ENCODE measurements around the gene TSR3.

Gene TSR3

DNA sequence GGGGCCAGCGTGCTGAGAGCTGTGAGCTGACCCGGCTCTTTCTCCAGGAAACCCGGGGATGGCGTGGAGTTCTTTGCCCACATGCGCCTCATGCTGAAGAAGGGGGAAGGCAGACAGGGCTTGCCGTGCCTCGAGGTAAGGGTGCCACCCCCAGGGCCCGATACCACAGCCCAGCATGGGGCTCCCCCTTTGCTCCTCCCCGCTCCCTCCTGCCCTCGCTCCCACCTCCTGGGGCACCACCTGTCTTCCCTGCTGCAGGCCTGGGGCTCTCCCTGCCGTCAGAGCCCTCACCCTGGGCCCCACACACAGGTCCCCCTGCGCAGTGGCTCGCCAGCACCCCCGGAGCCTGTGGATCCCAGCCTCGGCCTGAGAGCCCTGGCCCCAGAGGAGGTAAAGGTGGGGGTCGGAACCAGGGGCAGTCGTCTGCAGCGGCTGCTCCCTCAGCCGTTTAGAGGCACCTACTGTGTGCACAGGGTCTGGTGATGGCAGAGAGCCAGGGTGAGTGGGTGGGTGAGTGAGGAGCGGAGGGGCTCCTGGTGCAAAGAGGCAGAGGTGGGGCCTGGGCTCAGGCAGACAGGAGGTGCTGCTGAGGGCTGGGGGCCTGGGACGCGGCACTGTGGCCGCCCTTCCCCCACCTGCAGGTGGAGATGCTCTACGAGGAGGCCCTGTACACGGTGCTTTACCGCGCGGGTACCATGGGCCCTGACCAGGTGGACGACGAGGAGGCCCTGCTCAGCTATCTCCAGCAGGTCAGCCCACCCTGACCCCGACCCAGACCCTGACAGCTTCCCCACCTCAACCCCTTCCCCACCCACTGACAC, 12.6 kb downstream of the TSR3 start:
- TF ChIP-seq SIN3A (IDR thresholded peaks at IDR 0.05; ENCODE audit: borderline replicate concordance, insufficient read depth, low read length) = no peak
- TF ChIP-seq, protein P1, sequence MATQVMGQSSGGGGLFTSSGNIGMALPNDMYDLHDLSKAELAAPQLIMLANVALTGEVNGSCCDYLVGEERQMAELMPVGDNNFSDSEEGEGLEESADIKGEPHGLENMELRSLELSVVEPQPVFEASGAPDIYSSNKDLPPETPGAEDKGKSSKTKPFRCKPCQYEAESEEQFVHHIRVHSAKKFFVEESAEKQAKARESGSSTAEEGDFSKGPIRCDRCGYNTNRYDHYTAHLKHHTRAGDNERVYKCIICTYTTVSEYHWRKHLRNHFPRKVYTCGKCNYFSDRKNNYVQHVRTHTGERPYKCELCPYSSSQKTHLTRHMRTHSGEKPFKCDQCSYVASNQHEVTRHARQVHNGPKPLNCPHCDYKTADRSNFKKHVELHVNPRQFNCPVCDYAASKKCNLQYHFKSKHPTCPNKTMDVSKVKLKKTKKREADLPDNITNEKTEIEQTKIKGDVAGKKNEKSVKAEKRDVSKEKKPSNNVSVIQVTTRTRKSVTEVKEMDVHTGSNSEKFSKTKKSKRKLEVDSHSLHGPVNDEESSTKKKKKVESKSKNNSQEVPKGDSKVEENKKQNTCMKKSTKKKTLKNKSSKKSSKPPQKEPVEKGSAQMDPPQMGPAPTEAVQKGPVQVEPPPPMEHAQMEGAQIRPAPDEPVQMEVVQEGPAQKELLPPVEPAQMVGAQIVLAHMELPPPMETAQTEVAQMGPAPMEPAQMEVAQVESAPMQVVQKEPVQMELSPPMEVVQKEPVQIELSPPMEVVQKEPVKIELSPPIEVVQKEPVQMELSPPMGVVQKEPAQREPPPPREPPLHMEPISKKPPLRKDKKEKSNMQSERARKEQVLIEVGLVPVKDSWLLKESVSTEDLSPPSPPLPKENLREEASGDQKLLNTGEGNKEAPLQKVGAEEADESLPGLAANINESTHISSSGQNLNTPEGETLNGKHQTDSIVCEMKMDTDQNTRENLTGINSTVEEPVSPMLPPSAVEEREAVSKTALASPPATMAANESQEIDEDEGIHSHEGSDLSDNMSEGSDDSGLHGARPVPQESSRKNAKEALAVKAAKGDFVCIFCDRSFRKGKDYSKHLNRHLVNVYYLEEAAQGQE (IDR thresholded peaks at IDR 0.05; ENCODE audit: insufficient read depth in 1 of 2, low read depth in 2 of 2, low read length in 2 of 2) = no peak
- no peak for TF ChIP-seq TAF1 (IDR thresholded peaks at IDR 0.05; ENCODE audit: borderline replicate concordance, insufficient read depth, low read length)
- no peak for TF ChIP-seq FOXP2 (optimal IDR thresholded peaks at IDR 0.05; ENCODE audit: borderline replicate concordance, extremely low read depth, extremely low read length, insufficient read depth)
- TF ChIP-seq POLR2AphosphoS5 (IDR thresholded peaks at IDR 0.05; ENCODE audit: low read depth, low read length) = no peak

DNA sequence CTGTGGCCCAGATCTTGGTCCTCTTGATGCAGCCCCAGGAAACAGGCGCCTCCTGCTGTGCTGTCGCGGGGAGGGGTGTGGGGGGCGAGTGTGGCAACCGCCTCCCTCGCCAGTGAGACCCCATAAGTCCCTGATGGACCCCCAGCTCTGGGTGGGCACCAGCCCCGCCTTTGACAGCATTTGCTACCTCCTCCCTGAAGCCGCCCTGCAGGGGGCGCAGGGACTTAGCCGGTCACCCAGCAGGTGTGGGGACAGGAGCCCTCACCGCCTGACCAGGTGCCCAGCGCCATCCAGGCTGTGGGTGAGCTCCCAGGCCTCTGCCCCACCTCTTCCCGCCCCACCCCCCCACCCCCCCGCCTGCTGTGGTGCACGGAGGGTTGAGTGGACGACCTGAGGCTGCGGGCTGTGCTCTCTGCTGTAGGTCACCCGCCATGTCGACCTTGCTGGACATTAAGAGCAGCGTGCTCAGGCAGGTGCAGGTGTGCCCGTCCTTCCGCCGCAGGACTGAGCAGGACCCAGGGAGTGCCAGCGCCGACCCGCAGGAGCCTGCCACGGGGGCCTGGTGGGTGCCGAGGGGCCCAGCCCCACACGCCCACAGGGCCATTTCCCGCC, 13.5 kb downstream of the TSR3 start:
- TF ChIP-seq TAF1 (IDR thresholded peaks at IDR 0.05; ENCODE audit: borderline replicate concordance, insufficient read depth, low read length) (no peak), SIN3A (IDR thresholded peaks at IDR 0.05; ENCODE audit: borderline replicate concordance, insufficient read depth, low read length) (no peak), FOXP2 (optimal IDR thresholded peaks at IDR 0.05; ENCODE audit: borderline replicate concordance, extremely low read depth, extremely low read length, insufficient read depth) (no peak), POLR2AphosphoS5 (IDR thresholded peaks at IDR 0.05; ENCODE audit: low read depth, low read length) (no peak)
- TF ChIP-seq, protein P1 (IDR thresholded peaks at IDR 0.05; ENCODE audit: insufficient read depth in 1 of 2, low read depth in 2 of 2, low read length in 2 of 2) = no peak

DNA sequence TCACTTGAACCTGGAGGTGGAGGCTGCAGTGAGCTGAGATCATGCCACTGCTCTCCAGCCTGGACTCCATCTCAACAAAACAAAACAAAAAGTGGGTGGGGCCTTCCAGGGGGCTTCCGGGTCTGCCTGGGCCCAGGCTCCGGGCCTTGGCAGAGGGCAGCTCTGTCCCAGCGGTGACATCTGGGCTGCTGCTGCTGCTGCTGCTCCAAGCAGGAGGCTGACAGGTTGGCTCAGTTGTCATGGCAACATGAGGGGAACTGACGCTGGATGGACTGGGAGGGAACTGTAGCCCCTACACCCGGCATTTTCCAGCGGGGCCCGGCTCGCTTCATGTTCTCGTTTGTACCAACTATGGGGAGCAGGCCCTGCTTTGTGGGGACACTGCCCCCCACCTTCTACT, 14.2 kb downstream of the TSR3 start:
- TF ChIP-seq SIN3A (IDR thresholded peaks at IDR 0.05; ENCODE audit: borderline replicate concordance, insufficient read depth, low read length) = no peak

DNA sequence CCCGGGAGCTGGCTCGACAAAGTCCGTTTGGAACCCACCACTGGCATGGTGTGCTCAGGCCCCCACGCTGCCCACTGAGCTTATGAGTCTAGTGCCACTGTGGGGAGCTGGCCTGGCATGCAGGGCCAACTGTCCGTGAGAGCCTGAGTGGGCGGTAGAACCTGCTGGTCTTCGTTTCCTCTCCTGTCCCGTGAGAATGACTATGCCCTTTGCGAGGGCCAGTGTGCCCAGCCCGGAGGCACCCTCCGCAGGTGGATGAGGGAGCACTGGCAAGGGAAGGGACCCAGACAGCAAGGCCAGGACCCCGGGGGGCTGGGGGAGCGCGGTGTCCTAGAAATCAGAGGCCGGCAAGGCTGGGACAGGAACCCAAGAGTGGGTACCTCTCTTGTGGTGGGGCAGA, 15.1 kb downstream of the TSR3 start:
- no peak for TF ChIP-seq TAF1 (IDR thresholded peaks at IDR 0.05; ENCODE audit: borderline replicate concordance, insufficient read depth, low read length)
- no peak for TF ChIP-seq FOXP2 (optimal IDR thresholded peaks at IDR 0.05; ENCODE audit: borderline replicate concordance, extremely low read depth, extremely low read length, insufficient read depth)
- TF ChIP-seq, protein P1 (IDR thresholded peaks at IDR 0.05; ENCODE audit: insufficient read depth in 1 of 2, low read depth in 2 of 2, low read length in 2 of 2) = no peak
- TF ChIP-seq SIN3A (IDR thresholded peaks at IDR 0.05; ENCODE audit: borderline replicate concordance, insufficient read depth, low read length) = no peak
- TF ChIP-seq POLR2AphosphoS5 (IDR thresholded peaks at IDR 0.05; ENCODE audit: low read depth, low read length) = no peak

DNA sequence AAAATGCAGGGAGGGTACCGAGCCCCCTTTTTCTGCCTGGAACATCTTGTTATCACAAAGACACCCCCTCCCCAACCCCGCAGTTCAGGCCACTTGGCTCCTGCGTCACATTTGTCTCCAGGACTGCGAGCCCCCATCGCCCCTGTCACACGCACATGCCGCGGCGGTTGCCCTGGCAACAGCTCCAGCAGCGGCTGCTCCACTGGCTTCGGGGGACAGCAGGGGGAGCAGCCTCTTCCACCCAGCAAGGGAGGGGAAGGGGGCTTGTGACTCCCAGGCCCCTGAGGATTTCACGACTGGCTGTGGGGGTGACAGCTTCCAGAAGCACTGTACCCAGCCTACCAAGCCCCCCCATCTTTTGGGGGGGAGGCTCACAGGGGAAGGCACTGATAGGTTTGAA, 15.7 kb downstream of the TSR3 start:
- no peak for TF ChIP-seq POLR2AphosphoS5 (IDR thresholded peaks at IDR 0.05; ENCODE audit: low read depth, low read length)
- TF ChIP-seq SIN3A (IDR thresholded peaks at IDR 0.05; ENCODE audit: borderline replicate concordance, insufficient read depth, low read length) = no peak
